ENCODE results near the gene INSYN1. TPM values are rescaled to one million over a fixed set of nuclear protein-coding genes. Genes with fewer than 3 reads are reported as not detected.

INSYN1 gene
- total RNA-seq, 1 experiment from 2014 or later = 2.4 TPM

Other genes with a start within 250 kb of the INSYN1 start
- gene NPTN, start 120.0 kb downstream of the INSYN1 start, total RNA-seq (2014; rRNA removed; shearing (Covaris generic)) = 67.0 and 83.3 TPM in 2 replicates
- gene CD276, start 69.0 kb downstream of the INSYN1 start, total RNA-seq (2014; rRNA removed; shearing (Covaris generic)) = 27.2 and 35.2 TPM in 2 replicates
- not detected in 2 replicates for gene TBC1D21, start 120.2 kb upstream of the INSYN1 start, total RNA-seq (2014; rRNA removed; shearing (Covaris generic))
- gene LOXL1, start 173.1 kb upstream of the INSYN1 start, total RNA-seq (2014; rRNA removed; shearing (Covaris generic)) = 0.32 TPM in 1 of 2 replicates, not detected in the other
- gene STOML1, start 238.9 kb upstream of the INSYN1 start, total RNA-seq (2014; rRNA removed; shearing (Covaris generic)) = 7.8 and 8.0 TPM in 2 replicates
- 8.7 and 9.3 TPM in 2 replicates for gene PML, start 241.4 kb upstream of the INSYN1 start, total RNA-seq (2014; rRNA removed; shearing (Covaris generic))

Data from SK-MEL-5 (cell line).